Esophagus muscularis mucosa (tissue), 3 donors: Measurements from ENCODE around the gene AMOTL1.

Source experiments
- CTCF ChIP-seq, 3 experiments: fragments of 200-600 bp in 2 of 3; fragments of 450-650 bp in 1 of 3; sonication (generic) in 2 of 3; IDR thresholded peaks; one replicate each; pipeline ENCODE4 v1.5.1; 2017 to 2019; ENCODE audit warnings: antibody characterized with exemption in 3 of 3, mild to moderate bottlenecking in 2 of 3, moderate library complexity in 1 of 3
- POLR2A ChIP-seq: fragments of 450-650 bp; IDR thresholded peaks from one replicate; pipeline ENCODE4 v1.6.1; 2017; ENCODE audit warnings: antibody characterized with exemption, moderate library complexity, mild to moderate bottlenecking, low read depth

DNA sequence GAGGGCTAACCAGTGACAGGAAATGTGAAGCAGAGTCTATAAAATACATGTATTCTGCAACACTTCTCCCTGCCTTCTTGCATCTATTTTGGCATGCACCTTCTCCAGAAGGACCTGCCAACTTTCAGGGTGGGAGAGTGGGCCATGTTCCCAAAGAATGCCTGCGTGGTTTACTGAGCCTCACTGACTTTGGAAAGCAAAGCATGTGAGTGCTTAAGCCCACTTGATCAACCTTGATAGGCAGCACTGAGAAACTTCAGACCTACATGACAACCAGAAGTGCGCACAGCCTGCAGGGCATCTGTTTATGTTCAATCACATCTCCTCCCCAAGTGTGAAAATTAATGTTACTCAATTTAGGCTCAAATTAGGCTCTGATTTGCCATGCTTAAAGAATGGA is 69.2 kb downstream of the AMOTL1 start:
- no peak for TF ChIP-seq POLR2A
- TF ChIP-seq CTCF (IDR thresholded peaks at IDR 0.05), result no peak
